ENCODE data around the gene KIF21B.

Gene KIF21B

DNA sequence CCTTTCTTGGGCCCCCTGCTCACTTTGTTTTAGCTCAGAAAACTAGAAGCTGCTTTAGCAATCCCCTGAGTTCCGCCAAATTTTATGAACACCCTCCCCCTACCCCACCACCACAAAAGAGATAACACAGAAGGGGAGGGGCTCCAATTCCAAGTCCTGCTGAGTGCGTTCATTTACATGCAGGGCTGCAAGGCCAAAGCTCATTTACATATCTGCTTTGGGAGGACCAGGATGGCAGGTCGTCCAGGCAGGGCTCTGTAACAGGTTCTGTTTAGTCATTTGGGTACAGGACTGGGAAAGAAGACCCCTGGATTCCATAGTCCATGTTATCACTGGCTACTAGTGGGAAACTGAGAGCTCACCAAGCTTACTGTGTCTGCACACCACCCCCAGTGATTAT, 35.9 kb upstream of the KIF21B start:
- H3K4me3 ChIP-seq (ENCODE audit: low read depth in 1 of 2, low read length in 2 of 2), result no peak overlapping the region
- peaks cover 7% of the 10 kb centered on the region for H3K27me3 ChIP-seq (ENCODE audit: insufficient read depth, low read length, poor library complexity)
- H2AFZ ChIP-seq (ENCODE audit: low read depth, low read length), result no peak overlapping the region
- no peaks in the 10 kb centered on the region for H3K79me2 ChIP-seq (ENCODE audit: insufficient read depth, low read length)
- no peak overlapping the region for H3K27ac ChIP-seq (ENCODE audit: low read length)
- no peaks in the 10 kb centered on the region for H3K9me3 ChIP-seq (ENCODE audit: insufficient read depth, low read length, severe bottlenecking)
- ATAC-seq (ENCODE audit: insufficient read depth, low read depth), result no peak
- DNase-seq, result no peak
- no peak overlapping the region for H3K9ac ChIP-seq (ENCODE audit: low read depth, low read length)
- TF ChIP-seq EZH2 (IDR thresholded peaks at IDR 0.05; ENCODE audit: borderline replicate concordance, low read depth, low read length, severe bottlenecking), result no peak
- TF ChIP-seq CTCF (IDR thresholded peaks at IDR 0.05; ENCODE audit: borderline replicate concordance, extremely low read depth, low read length, poor library complexity, severe bottlenecking), result no peak
- no peaks in the 10 kb centered on the region for H3K4me1 ChIP-seq (ENCODE audit: insufficient read depth, low read length)
- no peak overlapping the region for H3K4me2 ChIP-seq (ENCODE audit: insufficient read depth, low read length)
- H4K20me1 ChIP-seq (ENCODE audit: insufficient read depth, low read length), result no peaks in the 10 kb centered on the region; the same call in 1 of the 2 replicates
- no peaks in the 10 kb centered on the region for H3K36me3 ChIP-seq (ENCODE audit: insufficient read depth, low read length)

DNA sequence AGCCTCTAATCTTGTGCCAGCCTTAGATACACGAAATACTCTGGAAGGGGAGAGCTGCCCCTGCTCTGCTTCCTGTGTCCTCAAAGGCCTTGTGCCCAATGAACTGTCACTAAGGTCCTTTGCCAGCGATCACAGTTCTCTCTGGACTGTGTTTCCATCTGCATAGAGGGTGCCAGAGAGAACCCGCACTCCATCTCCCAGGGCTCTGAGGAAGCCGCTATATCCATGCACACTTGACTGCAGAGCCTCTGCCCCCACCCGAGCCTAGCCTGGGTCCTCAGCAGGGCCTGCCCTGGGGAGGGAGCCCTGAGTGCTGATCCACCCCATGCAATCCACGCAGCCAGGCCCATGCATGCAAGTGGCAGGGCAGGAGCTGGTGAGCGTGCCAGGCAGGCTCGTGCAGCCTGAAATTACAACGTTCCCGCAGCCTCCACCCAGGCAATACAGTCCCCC, 30.6 kb upstream of the KIF21B start:
- H3K9ac ChIP-seq (ENCODE audit: low read depth, low read length), result no peak overlapping the region
- peaks cover 3% of the 10 kb centered on the region; the same call in 1 of the 2 replicates for H4K20me1 ChIP-seq (ENCODE audit: insufficient read depth, low read length)
- H3K4me1 ChIP-seq (ENCODE audit: insufficient read depth, low read length), result no peaks in the 10 kb centered on the region
- no peak for TF ChIP-seq CTCF (IDR thresholded peaks at IDR 0.05; ENCODE audit: borderline replicate concordance, extremely low read depth, low read length, poor library complexity, severe bottlenecking)
- no peak for TF ChIP-seq EZH2 (IDR thresholded peaks at IDR 0.05; ENCODE audit: borderline replicate concordance, low read depth, low read length, severe bottlenecking)
- H3K27ac ChIP-seq (ENCODE audit: low read length), result no peak overlapping the region
- peaks cover 11% of the 10 kb centered on the region for H3K27me3 ChIP-seq (ENCODE audit: insufficient read depth, low read length, poor library complexity)
- no peaks in the 10 kb centered on the region for H3K79me2 ChIP-seq (ENCODE audit: insufficient read depth, low read length)
- H3K4me2 ChIP-seq (ENCODE audit: insufficient read depth, low read length), result no peak overlapping the region
- DNase-seq (no peak), ATAC-seq (ENCODE audit: insufficient read depth, low read depth) (no peak)
- no peaks in the 10 kb centered on the region for H3K36me3 ChIP-seq (ENCODE audit: insufficient read depth, low read length)
- H3K9me3 ChIP-seq (ENCODE audit: insufficient read depth, low read length, severe bottlenecking), result no peaks in the 10 kb centered on the region
- H2AFZ ChIP-seq (ENCODE audit: low read depth, low read length), result no peak overlapping the region
- no peak overlapping the region for H3K4me3 ChIP-seq (ENCODE audit: low read depth in 1 of 2, low read length in 2 of 2)

DNA sequence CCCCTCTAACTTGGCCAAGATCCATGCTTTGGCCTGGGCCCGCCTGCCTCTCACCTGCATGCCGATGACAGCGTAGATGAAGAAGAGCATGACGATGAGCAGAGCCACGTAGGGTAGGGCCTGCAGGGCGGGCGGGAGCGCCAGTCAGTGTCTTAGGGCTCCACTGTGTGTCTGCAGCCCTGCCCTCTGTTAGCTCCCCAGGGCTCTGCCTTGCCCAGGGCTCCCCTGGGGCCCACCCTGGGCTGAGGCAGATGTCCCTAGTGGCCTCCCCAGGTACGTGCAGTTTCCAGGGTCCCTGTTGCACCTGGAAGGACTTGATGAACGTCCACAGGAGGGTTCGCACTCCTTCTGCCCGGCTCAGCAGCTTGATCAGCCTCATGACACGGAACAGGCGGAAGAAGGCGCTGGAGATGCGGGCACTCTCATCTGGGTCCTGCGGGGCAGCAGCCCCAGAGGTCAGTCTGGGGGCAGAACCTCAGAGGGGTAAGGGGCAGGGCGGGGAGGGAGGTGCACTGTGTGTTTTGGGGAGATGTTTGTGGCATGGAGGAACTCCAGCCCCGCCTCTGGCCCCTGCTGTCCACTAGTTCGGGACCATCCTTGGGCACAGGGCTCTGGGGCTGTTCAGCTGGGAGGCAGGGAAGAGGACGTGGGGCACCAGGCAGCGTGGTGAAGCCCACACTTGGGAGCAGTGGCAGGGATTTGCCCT, 29.8 kb upstream of the KIF21B start:
- ATAC-seq (ENCODE audit: insufficient read depth, low read depth) (peak; percentile 56; the same call in 2 of the 3 replicates), DNase-seq (no peak)
- no peaks in the 10 kb centered on the region for H3K36me3 ChIP-seq (ENCODE audit: insufficient read depth, low read length)
- H3K79me2 ChIP-seq (ENCODE audit: insufficient read depth, low read length), result no peaks in the 10 kb centered on the region
- H4K20me1 ChIP-seq (ENCODE audit: insufficient read depth, low read length), result peaks cover 3% of the 10 kb centered on the region; the same call in 1 of the 2 replicates
- H2AFZ ChIP-seq (ENCODE audit: low read depth, low read length), result no peak overlapping the region
- no peak overlapping the region for H3K9ac ChIP-seq (ENCODE audit: low read depth, low read length)
- no peaks in the 10 kb centered on the region for H3K9me3 ChIP-seq (ENCODE audit: insufficient read depth, low read length, severe bottlenecking)
- H3K4me1 ChIP-seq (ENCODE audit: insufficient read depth, low read length), result no peaks in the 10 kb centered on the region
- no peak overlapping the region for H3K27ac ChIP-seq (ENCODE audit: low read length)
- no peak overlapping the region for H3K4me2 ChIP-seq (ENCODE audit: insufficient read depth, low read length)
- no peak overlapping the region for H3K4me3 ChIP-seq (ENCODE audit: low read depth in 1 of 2, low read length in 2 of 2)
- TF ChIP-seq EZH2 (IDR thresholded peaks at IDR 0.05; ENCODE audit: borderline replicate concordance, low read depth, low read length, severe bottlenecking) (no peak), CTCF (IDR thresholded peaks at IDR 0.05; ENCODE audit: borderline replicate concordance, extremely low read depth, low read length, poor library complexity, severe bottlenecking) (peak; percentile 32)
- peaks cover 11% of the 10 kb centered on the region for H3K27me3 ChIP-seq (ENCODE audit: insufficient read depth, low read length, poor library complexity)

All from DND-41 (cell line).